ENCODE results near the gene CRELD2. TPM values are rescaled to one million over a fixed set of nuclear protein-coding genes. Genes with fewer than 3 reads are reported as not detected.
A peak's percentile ranks its signal among the peaks of the same experiment; 100 is the strongest.

Gene CRELD2
- total RNA-seq, 1 donor from 2014 or later: 54.9 TPM

DNA sequence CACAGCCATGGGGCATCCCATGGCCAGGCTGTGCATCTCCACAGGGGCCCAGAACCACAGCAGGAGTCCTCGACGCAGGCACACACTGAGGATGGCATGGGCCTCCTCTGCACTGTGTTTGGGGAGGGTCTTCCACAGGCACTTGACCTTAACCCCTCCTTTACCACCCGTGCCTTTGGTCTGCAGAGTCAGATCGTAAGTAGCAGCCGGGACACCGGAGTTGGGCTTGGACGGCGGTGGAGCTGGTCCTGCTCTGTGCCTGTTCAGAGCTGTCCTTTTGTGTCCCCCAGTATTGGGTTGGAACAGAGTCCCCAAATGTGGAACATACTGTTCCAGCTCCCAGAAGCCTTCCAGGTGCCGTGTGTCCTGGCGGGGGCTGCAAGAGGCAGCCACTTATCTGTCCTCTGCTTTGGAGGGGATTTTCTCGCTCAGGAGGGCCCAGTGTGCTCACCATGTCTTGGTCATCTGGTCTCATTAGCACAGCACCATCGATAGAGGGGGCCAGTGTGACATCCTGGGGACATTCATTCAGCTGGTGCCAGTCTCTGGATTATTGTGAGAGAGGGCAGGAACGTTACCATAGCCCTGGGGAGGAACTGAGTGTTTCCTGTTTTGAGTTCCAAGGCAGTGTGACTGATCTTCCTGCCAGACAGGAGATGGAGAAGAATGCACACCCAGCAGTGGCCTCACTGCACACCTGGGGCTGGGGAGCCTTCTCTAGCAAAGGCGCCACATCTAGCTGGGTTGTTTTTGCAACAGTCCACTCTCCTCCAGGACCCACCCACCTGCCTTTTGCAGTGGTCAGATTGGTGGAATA lies 12.4 kb downstream of the CRELD2 start:
- peaks cover 12% of the 10 kb centered on the region for H3K4me1 Mint-ChIP-seq (ENCODE audit: unreplicated experiment)
- no peak overlapping the region for H3K27ac Mint-ChIP-seq (ENCODE audit: unreplicated experiment)
- no peak overlapping the region for H3K4me3 Mint-ChIP-seq (ENCODE audit: unreplicated experiment)
- H3K27me3 Mint-ChIP-seq (ENCODE audit: unreplicated experiment): no peaks in the 10 kb centered on the region
- H3K36me3 Mint-ChIP-seq (ENCODE audit: unreplicated experiment): no peaks in the 10 kb centered on the region
- no peaks in the 10 kb centered on the region for H3K9me3 Mint-ChIP-seq (ENCODE audit: unreplicated experiment)
- DNase-seq (ENCODE audit: extremely low spot score, unreplicated experiment): no peak
- TF ChIP-seq, protein P1, sequence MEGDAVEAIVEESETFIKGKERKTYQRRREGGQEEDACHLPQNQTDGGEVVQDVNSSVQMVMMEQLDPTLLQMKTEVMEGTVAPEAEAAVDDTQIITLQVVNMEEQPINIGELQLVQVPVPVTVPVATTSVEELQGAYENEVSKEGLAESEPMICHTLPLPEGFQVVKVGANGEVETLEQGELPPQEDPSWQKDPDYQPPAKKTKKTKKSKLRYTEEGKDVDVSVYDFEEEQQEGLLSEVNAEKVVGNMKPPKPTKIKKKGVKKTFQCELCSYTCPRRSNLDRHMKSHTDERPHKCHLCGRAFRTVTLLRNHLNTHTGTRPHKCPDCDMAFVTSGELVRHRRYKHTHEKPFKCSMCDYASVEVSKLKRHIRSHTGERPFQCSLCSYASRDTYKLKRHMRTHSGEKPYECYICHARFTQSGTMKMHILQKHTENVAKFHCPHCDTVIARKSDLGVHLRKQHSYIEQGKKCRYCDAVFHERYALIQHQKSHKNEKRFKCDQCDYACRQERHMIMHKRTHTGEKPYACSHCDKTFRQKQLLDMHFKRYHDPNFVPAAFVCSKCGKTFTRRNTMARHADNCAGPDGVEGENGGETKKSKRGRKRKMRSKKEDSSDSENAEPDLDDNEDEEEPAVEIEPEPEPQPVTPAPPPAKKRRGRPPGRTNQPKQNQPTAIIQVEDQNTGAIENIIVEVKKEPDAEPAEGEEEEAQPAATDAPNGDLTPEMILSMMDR (IDR thresholded peaks at IDR 0.05): peak; percentile 63

DNA sequence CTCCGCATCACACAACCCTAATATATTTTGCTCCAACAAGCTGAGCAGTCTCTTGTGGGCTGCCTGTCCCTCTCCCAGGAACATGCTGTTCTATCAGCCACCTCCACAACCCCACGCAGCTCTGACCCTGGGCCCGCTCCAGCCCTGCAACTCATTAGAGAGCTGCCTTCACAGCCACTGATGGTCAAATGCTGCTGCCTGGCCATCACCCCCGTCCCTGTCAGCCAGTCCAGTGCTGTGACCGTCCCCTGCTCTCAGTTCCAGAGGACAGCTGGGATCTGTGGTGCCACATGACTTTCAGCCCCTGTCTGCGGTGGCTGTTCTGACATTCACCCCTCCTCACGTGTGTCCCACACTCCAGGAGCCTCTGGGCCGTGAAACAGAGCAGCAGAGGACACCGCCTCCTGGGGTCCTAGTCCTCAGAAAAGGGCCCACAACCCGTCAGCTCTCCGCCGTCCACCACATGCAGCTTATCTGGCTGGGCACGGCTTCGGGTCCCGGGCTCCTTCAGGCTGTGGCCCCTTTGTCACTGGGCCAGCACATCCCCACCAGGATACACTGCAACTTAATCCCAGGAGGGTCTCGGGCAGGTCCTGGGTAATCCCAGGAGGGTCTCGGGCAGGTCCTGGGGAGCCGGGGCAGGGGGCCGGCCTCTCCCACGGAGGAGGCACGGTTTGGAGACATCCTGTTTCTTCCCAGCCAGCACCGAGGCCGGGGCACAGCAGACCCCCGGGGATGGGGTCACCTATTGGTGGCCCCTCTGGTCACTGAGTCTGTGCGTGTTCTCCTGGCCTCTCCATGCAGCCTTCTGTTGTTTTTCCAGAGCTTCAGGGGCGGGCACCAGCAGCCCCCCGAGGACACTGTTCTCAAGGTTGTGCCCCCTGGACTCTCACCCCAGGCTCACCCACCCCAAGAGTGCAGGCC lies 15.1 kb downstream of the CRELD2 start:
- TF ChIP-seq, protein P1 (IDR thresholded peaks at IDR 0.05): no peak
- Mint-ChIP-seq H3K27ac (ENCODE audit: unreplicated experiment) (peak overlapping the region; percentile 58), H3K27me3 (ENCODE audit: unreplicated experiment) (no peaks in the 10 kb centered on the region), H3K4me3 (ENCODE audit: unreplicated experiment) (no peak overlapping the region), H3K36me3 (ENCODE audit: unreplicated experiment) (no peaks in the 10 kb centered on the region), H3K4me1 (ENCODE audit: unreplicated experiment) (peaks cover 25% of the 10 kb centered on the region), H3K9me3 (ENCODE audit: unreplicated experiment) (no peaks in the 10 kb centered on the region)
- DNase-seq (ENCODE audit: extremely low spot score, unreplicated experiment): no peak

DNA sequence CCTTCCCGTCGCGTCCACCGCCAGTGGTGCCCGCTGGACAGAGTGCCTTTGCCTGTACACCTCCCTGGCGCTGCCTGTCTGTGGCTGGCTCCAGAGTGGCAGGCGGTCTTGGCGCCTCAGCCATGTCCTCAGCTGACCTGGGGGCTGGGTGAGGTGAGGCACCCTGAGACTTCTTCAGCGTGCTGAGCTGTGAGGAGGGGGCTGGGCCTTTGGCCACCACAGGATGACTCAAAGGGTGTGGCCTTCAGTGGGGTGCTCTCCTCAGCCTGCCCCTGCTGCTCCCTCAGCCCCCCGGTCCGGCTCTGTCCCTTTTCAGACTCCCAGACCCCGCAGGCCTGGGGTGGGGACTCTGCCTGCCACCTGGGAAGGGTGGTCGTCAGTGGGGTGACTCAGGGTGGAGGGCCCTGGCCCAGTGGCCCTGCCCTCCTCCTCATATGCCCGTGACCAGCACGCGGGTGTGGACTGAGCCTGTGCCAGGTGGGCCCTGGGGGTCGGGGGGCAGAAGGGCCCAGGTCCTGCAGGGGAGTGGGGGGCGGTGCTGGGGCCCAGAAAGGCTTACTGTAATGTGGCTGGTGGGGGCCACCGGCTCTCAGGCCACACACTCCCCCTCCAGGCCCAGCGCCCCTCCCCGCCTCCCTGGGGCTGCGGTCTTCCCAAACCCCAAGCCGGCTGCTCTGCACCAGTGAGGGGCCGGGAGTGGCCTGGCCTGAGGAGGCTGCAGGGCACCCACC lies 15.9 kb downstream of the CRELD2 start:
- no peaks in the 10 kb centered on the region for H3K9me3 Mint-ChIP-seq (ENCODE audit: unreplicated experiment)
- H3K4me3 Mint-ChIP-seq (ENCODE audit: unreplicated experiment): no peak overlapping the region
- H3K27me3 Mint-ChIP-seq (ENCODE audit: unreplicated experiment): no peaks in the 10 kb centered on the region
- no peak for DNase-seq (ENCODE audit: extremely low spot score, unreplicated experiment)
- TF ChIP-seq, protein P1 (IDR thresholded peaks at IDR 0.05): no peak
- no peak overlapping the region for H3K27ac Mint-ChIP-seq (ENCODE audit: unreplicated experiment)
- peaks cover 25% of the 10 kb centered on the region for H3K4me1 Mint-ChIP-seq (ENCODE audit: unreplicated experiment)
- no peaks in the 10 kb centered on the region for H3K36me3 Mint-ChIP-seq (ENCODE audit: unreplicated experiment)

DNA sequence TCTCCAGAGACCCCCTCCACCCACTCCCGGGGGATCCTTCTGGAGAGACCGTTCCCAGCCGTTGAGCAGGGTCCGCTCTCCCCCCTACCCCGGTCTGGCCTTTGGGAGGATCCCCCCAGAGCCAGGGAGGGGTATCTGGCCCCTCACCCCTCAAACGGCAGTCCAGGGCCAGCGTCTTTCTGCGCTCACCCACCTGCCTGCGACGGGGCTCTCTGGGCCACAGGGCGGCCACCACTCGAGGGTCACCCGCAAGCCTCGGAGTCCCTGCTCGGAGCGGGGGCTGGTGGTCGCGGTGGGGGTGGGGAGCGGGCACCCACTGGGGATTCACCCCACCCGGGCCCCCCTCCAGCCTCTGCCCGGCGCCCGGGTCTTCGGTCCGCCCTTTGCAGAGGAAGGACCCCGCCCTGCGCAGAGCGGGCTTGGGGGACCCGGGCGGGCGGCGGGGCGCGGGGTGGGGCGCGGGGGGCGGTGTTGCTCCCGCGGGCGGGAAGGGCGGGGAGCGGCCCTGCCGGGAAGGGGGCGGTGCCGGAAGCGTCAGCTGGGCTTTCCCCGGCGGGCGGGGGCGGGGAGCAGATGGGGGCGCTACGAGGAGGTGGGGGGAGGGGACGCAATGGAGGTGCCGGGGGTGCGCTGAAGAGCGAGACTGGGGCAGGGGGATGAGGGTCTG lies 16.6 kb downstream of the CRELD2 start:
- peaks cover 25% of the 10 kb centered on the region for H3K4me1 Mint-ChIP-seq (ENCODE audit: unreplicated experiment)
- DNase-seq (ENCODE audit: extremely low spot score, unreplicated experiment): no peak
- no peak overlapping the region for H3K4me3 Mint-ChIP-seq (ENCODE audit: unreplicated experiment)
- TF ChIP-seq, protein P1 (IDR thresholded peaks at IDR 0.05): no peak
- H3K27ac Mint-ChIP-seq (ENCODE audit: unreplicated experiment): no peak overlapping the region
- no peaks in the 10 kb centered on the region for H3K27me3 Mint-ChIP-seq (ENCODE audit: unreplicated experiment)
- H3K36me3 Mint-ChIP-seq (ENCODE audit: unreplicated experiment): no peaks in the 10 kb centered on the region
- no peaks in the 10 kb centered on the region for H3K9me3 Mint-ChIP-seq (ENCODE audit: unreplicated experiment)

Data from osteocyte (in vitro differentiated cells).